GM21360 (cell line): ENCODE data around the gene PTGDS.

Source experiments
- ATAC-seq: cut with Tn5 transposase; IDR thresholded peaks from one replicate; pipeline ENCODE4 v1.9.1; 2021; ENCODE audit warnings: mild to moderate bottlenecking, moderate library complexity; ENCODE audit not compliant: unreplicated experiment

Gene PTGDS

DNA sequence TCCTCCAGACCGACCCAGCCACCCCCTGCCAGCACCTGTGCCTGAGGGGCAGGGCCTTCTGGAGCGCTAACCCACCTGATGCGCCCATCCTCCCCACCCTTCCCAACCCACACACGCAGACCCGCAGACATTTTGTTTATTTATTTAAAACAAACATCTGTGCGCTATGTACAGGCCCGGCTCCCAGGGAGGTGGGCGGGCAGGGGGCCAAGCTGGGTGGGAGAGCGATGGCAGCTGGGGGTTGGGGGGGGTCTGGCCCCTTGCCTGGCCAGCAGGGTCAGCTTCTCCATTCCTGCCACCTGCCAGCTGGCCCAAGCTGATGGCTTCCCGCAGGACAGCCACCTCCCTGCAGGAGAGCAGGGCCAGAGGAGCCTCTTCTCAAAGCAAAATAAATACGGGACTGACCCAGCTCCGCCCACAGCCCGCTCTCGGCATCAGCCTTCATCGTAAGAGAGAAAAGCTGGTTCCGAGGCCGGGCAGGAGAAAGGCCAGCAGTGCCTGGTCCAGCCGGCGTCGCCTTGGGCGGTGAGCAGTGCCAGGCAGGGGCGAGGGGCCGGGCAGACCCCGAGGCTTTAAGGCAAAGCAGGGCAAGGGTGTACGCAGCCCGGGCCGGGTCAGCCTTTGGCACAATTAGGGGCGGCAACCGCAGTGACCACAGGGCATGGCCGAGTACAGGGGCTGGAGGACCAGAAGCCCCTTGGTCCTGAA lies 30.0 kb downstream of the PTGDS start:
- ATAC-seq, result no peak

DNA sequence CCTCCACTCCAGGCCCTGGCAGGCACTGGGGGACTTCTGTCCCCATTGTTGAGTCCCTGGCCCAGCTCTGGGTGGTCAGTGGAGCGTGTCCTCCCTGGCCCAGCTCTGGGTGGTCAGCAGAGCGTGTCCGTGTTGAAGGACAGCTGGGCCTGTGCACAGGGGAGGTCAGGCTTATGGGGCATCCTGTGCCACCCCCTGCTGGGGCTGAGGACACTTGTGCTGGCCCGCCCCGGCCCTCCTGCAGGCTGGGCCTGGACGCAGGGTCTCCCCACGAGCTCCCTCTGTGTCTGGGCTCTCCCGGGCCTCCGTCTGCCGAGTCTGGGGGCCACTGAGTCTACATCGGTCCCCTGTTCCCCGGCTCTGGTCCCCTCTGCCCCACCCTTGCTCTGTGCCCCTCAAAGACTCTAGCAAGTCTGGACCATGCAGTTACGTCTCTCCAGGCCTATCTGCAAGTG lies 30.5 kb downstream of the PTGDS start:
- no peak for ATAC-seq

DNA sequence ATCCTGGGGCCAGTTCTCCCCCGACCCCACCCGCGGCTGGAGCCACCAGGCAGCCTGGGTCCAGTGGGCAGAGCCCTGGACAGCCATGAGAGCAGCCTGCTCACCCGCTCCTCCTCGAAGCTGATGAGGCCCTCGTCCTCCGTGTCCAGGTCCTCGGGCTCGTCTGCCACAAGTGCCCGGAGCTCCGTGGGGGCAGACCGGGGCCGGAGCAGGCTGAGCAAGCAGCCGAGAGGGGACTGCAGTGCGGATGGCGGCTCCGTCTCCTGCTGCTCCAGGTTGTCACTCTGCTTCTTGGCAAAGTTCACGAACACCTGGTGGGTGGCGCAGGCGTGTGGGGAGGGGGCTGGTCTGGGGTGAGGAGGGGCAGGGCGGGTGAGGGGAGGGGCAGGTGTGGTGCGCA lies 31.0 kb downstream of the PTGDS start:
- no peak for ATAC-seq

DNA sequence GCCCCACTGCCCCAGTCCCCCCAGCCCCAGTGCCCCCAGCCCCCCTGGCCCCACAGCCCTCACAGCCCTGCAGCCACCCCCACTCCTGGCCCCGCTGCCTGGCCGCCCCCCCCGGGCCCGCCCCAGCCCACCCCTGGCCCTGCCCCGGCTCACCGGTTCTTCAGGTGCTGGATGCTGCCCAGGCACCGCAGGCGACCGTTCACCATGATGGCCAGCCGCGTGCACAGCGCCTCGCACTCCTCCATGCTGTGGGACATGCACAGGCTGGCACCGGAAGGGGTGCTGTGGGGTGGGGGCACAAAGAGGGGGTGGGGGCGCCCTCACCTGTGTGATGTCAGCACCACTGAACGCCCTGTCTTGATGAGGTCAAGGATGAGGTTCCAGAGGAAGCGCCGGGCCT lies 31.9 kb downstream of the PTGDS start:
- ATAC-seq, result no peak

DNA sequence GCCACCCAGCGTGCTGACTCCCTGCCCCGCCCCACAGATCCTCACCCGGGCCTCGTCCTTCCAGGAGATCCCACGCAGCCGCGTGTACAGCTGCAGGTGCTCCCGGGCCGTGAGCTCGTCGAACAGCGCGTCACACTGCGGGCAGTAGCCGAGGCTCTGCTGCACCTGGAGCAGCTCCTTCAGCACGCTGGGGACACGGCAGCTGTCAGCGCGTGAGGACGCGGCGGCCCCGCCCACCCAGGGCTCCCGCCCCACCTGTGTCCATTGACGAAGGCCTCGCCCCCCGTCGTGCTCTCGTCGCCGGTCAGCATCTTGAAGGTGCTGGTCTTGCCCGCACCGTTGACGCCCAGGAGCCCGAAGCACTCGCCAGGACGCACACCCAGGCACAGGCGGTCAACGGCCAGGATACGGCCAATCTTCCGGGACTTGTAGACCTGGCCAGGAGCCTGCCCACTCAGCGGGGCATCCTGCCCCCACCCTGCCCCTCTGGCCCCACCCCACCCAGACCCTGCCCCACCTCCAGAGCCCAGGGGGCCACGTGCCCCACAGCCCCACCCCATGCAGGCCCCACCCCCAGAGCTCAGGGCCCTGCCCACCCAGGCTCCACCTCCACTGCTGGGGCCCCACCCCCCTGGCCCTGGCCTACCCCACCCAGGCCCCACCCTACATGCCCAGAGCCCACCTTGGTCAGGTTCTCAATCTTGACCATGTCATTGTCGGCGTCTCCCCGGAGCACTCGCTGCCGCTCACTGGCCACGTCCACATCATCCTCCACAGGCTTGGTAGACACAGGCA lies 32.8 kb downstream of the PTGDS start:
- ATAC-seq, result no peak

DNA sequence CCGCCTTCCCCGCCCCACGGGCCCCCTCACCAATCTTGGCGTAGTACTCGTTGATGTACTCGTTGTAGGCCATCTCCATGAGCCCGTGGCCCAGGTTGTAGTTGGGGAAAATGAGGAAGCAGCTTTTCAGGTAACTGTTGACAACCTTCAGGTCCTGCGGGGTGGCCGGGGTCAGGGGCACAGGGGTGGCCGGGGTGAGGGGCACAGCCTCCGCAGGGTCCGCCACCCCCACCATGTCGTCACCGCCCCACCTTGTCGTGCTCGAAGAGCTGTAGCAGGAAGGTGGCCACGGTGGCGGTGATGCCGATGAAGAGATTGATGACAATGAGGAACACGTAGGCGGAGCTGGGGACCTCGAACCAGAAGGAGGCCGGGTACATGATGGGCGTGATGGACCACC lies 33.9 kb downstream of the PTGDS start:
- no peak for ATAC-seq

DNA sequence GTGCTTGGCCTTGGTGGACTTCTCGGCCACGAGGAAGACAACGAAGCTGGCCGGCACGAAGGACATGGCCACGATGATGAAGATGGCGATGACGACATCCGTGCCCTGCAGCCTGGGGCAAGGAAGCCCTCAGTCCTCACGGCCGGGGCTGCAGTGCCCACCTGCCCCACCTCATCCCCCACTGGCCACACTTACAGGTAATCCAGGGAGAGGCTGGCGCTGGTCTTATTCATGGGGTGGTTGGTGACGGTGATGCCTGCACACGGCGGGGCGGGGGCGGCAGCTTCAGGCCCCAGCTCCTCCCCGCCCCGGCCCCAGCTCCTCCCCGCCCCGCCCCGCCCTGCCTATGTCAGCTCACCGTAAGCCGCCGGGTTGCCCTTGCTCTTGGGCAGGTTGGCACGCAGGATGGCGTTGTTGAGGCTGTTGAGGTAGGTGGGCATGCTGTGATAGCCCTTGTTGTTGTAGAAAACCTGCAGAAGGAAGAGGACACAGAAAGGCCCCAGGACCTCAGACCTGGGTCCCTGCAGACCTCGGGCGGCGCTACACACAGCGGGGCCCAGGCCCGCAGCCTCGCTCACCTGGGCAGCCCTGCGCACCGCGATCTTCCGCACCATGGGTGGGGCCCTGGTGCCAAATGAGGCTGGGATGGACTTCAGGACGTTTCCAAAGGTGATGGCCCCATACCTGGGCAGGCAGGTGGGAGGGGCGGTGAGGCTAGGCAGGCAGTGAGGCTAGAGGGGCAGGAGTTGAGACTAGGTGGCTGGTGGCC lies 34.8 kb downstream of the PTGDS start:
- ATAC-seq, result no peak

DNA sequence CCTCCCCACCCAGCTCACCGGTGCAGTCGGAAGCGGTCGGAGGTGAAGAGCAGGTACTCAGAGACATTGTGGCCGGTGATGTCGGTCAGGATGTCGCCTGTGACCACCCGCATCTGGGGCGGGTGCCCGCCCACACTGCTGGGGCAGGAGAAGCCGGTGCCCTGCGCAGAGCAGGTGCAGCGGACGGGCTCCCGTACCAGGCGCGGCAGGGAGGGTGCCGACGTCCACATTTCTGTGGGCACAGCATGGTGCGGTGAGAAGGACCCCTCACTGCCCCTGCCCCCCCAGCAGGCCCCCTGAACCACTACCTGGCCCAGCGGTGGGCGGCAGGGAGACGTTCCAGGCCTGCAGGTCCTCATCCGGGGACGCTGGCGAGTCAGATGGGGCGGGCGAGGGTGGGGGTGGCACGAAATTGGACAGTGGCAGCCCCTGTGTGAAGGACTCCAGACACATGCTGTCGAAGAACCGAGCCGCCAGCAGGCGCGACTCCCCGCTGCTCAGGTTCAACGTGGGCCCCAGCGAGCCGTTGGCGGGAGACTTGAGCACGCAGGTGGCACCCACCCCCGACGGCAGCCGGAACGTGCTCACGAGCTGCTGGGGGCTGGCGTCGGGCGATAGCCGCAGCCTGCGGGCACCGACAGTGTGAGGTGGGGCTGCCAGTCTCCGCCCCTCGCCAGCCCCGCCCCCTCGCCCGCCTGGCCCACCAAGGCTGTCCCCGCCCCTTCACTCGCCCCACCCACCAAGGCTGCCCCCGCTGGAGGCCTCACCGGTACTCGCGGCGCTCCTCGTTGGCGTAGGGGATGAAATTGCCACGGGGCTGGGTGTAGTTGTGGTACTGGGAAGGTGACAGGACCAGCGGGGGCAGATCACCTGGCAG lies 35.6 kb downstream of the PTGDS start:
- ATAC-seq, result no peak

DNA sequence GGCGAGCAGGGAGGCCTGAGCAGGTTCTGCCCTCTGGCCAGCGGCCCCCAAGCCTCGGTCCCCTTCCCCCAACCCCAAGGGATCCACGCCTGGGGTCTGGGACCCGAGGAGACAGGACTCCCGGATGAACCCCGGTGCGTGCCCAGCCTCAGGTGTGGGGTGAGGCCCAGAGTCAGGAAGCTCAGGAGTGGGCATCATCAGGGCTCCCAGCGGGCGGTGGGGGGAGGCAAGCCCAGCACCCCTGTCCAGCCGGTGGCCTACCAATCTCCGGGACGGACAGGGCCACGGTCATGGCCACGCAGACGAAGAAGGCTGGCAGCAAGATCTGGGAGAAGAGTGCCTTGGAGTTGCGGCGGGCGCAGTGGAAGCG lies 36.3 kb downstream of the PTGDS start:
- ATAC-seq, result no peak

DNA sequence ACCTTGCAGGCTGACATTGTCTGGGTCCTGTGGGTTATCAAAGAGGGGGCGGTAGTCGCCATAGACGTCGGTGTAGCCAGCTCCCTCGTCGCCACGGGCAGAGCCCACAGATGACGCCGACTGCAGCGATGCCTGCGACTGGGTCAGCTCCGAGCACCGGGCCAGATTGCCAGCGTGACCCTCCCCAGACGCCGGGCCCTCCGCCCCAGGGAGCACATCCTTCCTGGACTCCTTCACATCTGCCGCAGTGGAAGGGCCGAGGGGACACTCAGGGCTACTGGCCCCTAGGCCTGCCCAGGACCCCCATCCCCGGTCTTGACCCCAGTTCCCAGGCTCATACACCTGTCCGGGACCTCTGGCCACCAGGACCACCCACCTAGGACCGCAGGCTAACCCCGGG lies 36.9 kb downstream of the PTGDS start:
- no peak for ATAC-seq

DNA sequence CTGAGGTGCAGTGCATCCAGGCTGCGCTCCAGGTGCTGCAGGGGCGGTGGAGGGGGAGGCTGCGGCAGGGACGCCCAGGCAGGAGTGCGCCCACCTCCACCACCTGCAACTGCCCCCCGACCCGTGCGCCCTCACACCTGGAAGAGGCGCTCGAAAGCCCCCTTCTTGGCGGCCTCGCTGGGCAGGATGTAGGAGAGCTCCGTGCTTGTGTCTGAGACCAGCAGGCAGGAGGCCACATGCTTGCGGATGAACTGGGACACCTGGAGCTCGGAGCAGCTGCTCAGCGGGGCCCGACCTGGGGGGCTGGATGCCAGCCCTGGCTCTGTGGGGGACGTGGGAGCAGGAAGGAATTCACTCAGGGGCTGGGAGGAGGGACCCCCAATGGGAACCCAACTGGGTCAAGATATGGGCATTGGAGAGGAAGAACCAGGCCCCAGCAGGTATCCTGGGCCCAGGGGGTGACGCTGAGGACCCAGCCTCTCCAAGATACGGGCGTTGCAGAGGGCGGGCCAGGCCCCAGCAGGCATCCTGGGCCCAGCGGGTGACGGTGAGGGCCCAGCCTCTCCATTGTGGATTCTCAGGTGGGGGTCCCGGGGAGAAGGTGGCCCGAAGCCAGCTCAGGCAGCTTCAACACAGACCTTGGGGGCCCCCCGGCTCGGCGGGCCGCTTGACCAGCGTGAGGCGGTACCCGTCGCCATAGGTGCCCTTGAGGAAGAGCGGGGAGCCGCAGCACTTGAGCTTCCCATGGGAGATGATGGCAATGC lies 37.7 kb downstream of the PTGDS start:
- ATAC-seq, result no peak

DNA sequence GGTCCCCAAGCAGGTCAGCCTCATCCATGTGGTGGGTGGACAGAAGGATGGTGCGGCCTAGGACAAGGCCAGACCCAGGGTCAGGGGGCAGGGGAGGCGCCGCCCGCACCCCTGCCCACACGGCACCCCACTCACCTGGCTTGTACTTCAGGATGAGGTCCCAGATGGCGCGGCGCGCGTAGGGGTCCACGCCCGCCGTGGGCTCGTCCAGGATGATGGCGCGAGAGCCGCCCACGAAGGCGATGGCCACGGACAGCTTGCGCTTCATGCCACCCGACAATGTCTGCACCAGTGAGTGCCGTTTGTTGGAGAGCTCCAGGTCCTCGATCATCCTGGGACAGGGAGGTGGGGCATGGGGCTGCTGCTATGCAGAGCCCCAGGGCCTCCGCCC lies 38.2 kb downstream of the PTGDS start:
- no peak for ATAC-seq

DNA sequence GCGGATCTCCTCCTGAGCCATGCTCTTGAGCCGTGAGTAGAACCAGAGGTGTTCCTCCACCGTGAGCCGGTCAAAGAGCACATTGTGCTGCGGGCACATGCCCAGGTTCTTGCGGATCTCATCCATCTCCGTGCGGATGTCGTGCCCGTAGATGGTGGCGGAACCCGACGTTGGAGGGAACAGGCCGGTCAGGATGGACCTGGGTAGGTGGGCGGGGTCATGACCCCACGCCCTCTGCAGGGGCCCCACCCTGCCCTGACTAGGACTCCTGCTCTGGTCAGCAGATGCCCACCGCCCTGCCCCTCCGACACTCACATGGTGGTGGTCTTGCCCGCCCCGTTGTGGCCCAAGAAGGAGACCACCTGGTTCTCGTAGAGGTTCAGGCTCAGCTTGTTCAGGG lies 38.7 kb downstream of the PTGDS start:
- no peak for ATAC-seq

DNA sequence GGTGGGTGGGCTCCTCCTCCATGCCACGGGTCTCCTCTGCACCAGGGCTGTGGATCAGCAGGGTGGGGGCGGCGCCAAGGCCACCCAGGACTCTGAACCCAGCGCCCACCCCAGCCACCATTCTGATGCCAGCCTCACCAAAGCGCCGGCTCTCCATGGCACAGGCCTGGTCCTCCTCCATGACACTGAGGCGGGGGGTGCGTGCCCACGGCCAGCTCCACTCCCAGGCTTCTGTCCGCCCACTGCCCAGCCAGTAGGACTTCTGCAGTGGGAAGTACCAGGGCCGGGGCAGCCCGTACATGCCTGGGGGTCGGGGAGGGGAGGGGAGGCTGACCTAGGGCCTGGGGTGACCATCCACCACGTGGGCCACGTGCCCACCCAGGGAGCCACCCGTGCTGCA lies 39.1 kb downstream of the PTGDS start:
- ATAC-seq, result no peak

DNA sequence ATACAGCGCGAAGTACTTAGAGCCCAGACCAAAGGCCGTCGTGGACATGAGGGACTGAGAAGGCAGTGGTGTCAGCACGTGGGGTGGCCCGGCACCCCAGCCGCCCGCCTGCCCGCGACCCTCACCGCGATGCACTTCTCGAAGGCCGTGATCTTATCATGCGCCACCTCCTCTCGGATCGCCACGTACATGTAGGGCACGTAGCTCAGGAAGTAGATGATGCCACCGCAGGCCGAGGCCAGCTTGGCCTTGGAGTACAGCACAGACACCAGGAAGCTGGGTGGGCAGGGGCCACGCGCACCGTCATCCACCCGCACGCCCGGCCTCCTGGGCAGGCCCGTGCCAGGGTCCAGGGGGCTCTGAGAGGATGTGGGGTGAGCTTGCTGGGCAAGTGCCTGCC lies 39.8 kb downstream of the PTGDS start:
- ATAC-seq, result no peak

DNA sequence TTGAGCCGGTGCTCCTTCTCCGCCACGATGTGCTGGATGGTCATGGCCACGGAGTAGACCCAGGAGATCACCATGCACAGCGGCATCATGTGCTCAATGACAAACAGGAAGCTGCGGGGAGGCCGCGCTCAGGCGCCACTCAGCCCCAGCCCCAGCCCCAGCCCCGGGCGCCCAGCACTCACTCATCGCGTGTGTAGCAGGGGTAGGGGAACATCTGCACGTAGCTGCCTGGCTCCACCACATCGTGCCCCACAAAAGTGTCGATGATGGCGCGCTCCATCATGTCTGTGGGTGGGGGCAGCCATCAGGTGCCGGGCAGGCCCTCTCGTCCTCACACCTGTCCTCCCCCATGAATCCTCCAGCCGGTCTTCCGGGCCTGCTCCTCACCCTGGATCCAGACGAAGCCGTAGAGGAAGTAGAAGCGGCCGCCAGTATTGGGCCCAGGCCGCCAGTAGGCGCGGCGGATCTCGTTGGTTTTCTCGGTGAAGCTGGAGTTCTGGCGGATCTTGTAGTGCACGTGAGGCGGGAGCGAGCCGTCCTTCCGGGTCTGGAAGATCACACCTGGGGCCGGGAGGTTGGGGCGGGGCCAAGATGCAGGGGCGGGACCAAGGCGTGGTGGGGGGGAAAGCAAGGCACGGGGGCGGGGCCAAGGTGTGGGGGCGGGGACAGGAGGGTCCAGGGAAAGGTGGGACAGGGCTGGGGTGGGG lies 40.6 kb downstream of the PTGDS start:
- no peak for ATAC-seq

DNA sequence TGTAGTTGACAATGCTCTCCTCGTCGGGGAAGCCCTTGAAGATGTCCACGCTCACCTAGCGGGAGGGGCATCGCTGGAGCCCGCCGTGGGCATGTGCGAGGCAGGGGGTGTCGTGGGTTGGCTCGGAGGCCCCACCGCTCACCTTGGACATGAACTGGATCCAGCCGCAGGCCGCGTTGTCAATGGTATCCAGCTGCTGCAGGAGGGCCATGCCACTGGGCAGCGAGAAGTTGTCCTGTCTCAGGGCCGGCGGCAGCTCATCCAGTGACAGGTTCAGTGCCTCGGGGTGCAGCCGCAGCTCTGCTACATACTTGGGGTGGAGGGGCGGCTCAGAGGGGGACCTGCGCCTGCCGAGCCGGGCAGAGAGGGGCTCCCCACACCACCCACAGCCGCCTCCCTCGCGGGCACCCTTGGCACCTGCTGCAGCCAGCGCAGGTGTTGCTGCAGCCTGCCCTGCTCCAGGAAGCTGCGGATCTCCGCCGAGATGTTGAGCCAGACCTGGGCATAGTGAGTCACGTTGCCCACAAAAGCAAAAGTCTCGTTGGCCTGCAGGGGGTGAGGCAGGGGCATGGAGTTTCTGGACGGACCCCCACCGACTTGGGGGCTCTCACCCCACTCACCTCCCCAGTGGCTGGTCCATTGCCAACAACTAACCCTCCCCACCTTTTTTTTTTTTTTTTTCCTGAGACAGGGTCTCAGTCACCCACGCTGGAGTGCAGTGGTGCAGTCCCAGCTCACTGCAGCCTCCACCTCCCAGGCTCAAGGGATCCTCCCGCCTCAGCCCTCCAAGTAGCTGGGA lies 41.7 kb downstream of the PTGDS start:
- ATAC-seq, result no peak

DNA sequence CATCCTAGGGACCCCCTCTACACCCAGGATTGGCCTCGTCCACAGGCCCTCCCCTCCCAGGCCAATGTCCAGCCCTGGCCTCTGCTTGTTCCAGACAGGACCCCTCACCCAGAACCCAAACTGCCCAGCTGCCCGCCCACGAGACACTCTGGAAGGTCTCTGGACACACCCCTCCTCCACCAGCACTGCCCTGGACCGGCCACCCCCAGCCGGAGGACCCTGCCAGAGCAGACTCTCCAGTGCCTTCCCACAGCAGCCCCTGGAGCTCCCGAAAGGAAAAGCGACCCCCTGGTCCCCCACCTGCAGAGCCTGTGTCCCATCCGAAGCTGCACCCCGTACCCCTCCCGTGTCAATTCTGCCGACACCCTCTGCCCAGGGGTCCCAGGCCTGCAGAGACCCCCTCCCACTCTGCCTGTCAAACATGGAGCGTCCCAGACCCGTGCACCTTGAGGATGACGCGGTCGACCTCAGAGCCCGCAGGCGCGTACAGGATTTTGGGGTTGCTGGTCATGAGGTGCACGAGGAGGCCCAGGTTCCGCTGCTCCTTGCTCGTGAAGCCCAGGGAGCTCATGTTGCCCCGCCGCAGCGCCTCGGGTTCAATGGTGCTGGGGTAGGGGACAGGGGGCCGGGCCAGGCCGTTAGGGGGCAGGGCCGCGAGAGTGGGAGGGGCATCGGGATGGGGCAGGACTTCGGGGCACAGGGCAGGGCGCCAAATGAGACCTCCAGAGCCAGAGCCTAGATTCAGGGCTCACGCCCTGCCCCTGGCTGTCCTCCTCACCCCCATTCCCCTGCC lies 42.8 kb downstream of the PTGDS start:
- ATAC-seq, result no peak
